GM19043 (cell line): ENCODE results near the gene FAM177A1.
"Not testable (repeated sequence)": the region's sequence is repeated elsewhere in the genome, so short reads cannot be mapped to it uniquely, and the experiment has no call there.

Experiments used
- ATAC-seq: cut with Tn5 transposase; IDR thresholded peaks from one replicate; pipeline ENCODE4 v1.9.1; 2021; ENCODE audit warnings: low read depth; ENCODE audit not compliant: unreplicated experiment

FAM177A1 gene

DNA sequence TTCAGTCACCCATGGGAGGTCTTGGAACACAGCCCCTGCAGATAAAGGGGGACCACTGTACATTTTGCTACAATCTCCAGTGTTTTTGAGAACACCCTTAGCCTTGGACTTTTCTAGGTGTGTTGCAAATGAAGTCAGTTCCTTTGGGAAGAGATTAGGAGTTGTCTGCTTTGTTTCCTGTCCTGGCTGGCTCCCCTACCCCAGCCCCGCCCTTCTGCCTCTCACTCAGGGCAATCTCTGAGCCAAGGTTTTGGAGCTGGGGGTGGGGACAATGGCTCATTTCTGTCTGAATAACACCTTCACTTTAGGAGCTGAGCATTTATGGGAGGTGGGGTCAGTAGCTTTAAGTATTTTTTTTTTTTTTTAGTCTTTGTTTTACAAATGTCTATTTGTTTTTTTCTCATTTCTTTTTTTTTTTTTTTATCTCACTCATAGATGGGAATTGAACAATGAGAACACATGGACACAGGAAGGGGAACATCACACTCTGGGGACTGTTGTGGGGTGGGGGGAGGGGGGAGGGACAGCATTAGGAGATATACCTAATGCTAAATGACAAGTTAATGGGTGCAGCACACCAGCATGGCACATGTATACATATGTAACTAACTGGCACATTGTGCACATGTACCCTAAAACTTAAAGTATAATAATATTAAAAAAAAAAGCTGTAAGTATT is 15.2 kb downstream of the FAM177A1 start:
- ATAC-seq: not testable (repeated sequence)

DNA sequence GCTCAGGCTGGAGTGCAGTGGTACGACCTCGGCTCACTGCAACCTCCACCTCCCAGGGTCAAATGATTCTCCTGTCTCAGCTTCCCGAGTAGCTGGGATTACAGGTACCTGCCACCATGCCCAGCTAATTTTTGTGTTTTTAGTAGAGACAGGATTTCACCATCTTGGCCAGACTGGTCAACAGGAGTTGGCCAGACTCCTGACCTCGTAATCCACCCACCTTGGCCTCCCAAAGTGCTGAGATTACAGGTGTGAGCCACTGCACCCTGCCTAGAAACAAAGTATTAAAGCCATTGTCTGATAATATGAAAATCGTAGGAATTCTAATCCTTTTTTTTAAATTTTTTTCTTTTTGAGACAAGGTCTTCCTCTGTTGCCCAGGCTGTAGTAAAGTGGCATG is 19.7 kb downstream of the FAM177A1 start:
- not testable (repeated sequence) for ATAC-seq

DNA sequence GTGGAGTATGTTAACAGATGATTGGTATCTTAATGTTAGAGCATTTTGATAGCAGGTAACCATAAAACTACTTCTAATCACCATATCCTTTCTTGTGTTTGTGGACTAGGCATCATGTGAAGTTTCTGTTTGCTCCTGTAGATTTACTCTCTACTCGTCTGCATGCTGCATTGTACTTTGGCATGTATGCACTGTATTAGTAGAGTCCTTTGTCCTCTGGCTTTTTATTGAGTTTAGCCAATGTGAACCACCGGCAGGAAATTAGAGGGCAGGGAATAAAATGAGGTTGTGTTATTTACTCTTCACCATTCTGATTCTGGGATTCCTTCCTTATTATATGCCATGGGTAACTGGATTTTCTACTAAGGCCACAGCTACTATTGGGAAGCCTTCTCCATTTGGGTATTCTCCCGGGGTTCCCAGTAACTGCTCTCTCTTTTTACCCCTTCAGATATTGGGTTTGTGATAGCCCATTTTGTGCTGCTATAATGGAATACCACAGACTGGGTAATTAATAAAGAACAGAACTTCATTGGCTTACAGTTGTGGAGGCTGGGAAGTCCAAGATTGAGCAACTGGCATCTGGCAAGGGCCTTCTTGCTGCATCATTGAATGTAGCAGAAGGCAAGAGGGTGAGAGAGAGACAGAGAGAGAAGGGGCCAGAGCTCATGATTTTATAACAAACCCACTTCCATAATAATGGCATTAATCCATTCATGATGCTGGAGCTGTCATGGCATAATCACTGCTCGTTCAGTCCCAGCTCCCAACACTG is 22.4 kb downstream of the FAM177A1 start:
- no peak for ATAC-seq

DNA sequence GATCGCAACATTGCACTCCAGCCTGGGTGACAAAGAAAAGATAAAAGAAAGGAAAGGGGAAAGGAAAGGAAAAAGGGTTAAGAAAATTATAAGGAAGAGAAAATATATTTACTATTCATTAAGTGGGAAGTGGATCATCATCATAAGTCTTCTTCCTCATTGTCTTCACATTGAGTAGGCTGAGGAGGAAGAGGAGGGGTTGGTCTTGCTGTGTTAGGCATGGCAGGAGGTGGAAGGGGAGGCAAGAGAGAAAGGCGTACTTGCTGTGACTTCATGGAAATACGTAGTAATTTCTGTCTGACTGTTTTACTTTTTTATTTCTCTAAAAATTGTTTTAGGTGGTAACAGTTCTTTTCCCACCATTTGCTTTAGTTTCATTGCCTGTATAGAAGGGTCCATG is 26.2 kb downstream of the FAM177A1 start:
- ATAC-seq: no peak

DNA sequence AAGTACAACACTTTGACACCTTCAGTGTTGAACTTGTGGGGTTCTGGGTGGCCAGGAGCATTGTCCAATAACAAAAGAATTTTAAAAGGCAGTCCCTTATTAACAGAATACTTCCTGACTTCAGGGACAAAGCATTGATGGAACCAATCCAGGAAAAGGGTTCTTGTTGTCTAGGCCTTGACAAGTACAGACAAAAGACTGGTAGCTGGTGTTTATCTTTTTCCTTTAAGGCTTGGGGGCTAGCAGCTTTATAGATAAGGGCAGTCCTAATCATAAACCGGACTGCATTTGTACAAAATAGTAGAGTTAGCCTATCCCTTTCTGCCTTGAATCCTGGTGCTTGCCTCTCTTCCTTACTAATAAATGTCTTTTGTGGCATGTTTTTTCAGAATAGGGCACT is 27.4 kb downstream of the FAM177A1 start:
- ATAC-seq: no peak

DNA sequence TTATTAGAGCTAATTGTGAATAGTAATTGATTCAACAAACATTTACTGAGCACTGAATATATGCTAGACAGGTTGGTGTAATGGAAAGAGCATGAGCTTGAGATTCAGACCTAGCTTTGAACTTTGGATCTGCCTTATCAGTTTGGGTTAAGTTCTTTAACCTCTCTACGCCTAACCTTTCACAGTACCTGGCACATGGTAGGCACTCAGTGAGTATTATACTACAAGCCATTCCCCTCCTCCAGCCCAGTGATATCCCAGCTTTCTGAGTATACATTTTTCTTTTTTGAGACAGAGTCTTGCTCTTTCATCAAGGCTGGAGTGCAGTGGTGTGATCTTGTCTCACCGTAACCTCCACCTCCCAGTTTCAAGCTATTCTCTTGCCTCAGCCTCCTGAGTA is 32.0 kb downstream of the FAM177A1 start:
- ATAC-seq: no peak

DNA sequence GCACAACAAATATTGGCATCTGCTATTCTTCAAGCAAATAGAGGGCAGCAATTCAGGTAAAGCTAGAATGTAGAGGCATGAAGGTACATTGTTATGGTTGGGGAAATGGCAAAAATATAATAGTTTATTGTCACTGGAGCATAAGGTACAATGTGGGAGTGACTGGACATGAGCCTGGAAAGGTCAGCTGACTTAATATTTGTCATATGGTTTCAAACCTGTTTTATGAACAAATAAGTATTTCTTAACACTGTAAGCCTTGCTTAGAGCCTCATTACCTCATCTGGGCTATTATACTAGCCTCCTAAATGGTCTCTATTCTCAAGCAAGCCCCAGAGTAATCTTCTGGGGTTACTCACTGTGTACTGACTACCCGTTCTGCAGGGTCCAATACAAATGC is 33.7 kb downstream of the FAM177A1 start:
- no peak for ATAC-seq

DNA sequence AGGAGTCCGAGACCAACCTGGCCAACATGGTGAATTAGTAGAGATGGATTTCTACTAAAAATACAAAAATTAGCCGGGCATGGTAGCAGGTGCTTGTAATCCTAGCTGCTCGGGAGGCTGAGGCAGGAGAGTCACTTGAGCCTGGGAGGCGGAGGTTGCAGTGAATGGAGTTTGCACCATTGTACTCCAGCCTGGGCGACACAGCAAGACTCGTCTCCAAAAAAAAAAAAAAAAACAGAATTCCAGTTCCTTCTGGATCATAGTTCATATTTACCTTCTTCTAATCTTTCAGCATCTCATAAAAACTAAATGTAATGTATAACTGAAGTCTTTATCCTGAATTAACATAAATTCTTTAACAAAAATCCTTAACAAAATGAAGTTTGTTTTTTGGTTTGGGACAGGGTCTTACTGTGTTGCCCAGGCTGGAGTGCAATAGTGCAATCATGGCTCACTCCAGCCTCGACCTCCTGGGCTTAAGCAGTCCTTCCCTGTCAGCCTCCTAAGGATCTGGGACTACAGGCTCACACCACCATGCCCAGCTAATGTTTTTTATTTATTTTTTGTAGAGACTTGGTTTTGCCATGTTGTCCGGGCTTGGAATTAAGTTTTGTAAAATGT is 37.6 kb downstream of the FAM177A1 start:
- no peak for ATAC-seq

DNA sequence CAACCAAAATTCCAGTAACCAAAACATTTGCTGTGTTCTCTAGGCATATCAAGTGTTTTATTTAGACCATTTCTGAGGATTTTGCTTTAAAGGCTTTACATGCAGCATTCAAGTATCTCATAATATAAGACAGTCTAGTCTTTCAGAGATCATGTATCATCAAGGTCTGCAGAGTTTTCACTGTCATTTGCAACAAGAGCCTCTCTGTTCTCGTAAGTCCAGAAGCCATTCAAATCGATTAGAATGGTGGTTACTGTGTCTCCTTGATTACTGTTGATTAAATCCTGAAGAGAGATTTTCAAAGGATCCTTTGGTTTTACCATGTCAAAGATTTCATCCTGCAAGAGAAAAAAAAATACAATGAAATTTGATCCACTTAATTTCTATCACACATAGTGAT is 39.4 kb downstream of the FAM177A1 start:
- ATAC-seq: no peak

DNA sequence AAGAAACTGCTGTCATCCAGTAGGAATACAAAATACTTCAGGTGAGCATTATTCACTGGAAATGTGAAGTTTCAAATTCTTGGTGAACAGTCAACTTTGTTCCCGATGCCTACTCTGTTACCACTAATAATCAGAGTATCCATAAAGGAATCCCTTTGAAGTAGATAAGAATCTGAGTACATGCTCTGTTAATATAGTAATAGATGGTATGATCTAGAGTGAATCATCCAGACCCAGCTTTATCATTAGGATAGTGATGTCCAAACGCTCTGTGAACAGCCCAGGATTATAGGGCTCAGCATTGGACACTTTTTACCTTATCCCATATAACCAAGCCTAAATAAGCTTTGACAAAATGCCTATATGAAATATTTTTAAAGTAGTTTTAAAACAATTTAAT is 42.4 kb downstream of the FAM177A1 start:
- ATAC-seq: no peak

DNA sequence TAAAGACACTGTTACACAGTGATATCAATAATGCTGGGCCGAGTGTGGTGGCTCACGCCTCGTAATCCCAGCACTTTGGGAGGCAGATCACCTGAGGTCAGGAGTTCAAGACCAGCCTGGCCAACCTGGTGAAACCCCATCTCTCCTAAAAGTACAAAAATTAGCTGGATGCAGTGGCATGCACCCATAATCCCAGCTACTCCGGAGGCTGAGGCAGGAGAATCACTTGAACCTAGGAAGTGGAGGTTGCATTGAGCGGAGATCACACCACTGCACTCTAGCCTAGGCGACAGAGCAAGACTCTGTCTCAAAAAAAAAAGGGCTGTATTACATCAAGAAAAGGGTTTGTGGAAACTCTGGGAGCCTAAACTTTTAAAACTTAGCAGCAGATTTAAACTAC is 48.6 kb downstream of the FAM177A1 start:
- ATAC-seq: not testable (repeated sequence)

DNA sequence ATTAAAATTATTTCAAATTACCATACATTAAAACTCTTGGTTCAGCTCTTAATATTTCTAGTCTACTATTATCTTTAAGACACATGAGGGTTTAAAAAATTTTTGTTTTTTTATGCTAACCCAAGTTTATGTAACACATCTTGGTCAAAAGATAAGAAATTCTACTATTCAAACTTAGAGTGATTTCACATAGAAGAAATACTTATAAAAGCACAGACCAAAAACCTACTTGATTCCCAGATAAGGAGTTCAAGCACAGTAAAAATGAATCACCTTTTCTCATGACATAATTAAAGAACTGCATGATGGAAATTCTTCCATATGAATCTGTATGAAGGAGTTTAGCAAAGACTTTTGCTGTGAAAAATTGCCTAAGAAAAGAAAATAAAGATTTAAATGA is 61.8 kb downstream of the FAM177A1 start:
- ATAC-seq: no peak

DNA sequence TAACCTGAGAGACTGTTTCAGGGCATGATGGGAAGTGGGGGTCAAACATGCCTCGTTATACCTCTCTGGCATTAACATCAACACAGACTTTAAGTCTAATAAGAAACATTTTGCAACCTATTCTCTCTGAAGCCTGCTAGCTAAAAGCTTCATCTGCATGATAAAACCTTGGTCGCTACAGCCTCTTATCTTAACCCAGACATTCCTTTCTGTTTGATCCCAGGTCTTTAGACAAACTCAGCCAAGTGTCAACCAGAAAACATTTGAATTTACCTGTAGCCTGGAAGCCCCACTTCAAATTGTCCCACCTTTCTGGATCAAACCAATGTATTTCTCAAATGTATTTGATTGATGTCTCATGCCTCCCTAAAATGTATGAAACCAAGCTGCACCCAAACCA is 66.6 kb downstream of the FAM177A1 start:
- ATAC-seq: no peak

DNA sequence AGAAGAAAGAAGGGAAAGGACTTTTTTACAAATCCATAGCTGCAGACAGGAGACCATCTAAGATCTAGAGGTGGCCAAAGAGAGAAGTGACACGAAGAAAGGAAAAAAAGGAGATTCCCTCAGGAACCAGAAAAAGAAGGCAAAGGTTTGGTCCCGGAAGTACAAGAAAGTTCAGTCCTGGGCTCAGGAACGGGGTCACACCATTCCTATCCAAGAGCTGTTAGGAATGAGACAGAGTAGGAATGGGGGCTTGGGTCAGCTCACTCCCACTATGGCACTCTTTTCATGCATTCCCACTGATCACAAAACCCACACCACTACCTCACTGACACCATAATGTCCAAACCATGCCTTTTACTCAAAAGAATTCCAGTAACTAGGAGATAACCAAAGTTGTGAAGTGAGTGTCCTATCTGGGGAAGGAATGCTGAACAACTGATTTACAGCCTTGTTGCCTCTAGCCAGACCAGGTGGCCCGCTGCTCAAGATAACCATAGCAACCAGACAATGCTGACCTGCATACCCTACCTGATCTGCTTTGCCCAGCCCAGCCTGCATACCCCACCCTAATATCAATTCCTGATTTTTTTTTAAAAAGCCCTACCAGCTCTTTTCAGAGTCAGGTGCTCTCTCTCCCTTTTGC is 67.4 kb downstream of the FAM177A1 start:
- ATAC-seq: no peak

DNA sequence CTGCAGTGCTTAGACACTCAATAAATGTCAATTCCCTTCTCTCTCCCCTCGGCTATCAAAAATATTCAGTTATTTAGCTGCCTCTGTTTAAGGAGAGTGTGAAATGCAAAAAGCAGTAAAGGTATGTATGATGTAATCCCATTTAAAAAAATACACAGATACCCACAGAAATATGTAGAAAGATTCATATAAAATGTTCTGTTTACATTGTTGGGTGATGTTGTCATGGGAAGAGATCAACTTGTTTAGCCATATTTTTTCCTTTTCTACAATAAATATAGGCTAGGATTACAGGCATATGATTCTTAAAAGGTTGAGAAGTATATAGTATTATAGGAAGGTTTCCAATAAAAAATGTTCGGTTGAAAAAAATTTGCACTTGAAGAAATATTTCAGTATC is 68.0 kb downstream of the FAM177A1 start:
- no peak for ATAC-seq

DNA sequence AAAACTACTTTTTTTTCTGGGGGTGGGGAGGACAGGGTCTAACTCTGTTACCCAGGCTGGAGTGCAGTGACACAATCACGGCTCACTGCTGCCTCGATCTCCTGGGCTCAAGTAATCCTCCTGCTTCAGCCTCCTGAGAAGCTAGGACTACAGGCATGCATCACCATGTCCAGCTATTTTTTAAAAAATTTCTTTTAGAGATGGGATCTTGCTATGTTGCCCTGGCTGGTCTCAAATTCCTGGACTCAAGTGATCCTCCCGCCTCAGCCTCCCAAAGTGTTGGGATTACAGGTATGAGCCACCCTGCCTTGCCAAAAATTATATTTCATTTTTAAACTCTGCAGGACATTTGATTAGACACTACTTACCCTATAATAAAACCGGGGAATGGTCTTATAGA is 70.2 kb downstream of the FAM177A1 start:
- no peak for ATAC-seq

DNA sequence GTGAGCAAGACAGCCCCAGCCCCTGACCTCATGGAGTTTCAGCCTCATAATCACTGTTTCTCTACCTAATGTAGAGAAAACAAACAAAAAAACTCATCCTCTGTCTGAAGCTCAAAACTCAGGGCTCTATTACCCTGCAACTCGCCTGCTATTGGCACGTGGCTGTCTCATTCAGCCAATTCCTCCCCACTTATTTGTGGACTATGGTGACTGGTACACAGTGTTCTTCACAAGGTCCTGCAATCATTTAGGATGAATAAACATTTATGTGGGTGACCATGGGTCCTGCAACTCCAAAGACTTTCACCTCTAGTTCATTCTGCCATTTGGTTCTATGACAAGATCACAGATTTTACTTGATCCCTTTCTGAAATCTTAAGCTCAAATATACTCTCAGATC is 71.0 kb downstream of the FAM177A1 start:
- no peak for ATAC-seq

DNA sequence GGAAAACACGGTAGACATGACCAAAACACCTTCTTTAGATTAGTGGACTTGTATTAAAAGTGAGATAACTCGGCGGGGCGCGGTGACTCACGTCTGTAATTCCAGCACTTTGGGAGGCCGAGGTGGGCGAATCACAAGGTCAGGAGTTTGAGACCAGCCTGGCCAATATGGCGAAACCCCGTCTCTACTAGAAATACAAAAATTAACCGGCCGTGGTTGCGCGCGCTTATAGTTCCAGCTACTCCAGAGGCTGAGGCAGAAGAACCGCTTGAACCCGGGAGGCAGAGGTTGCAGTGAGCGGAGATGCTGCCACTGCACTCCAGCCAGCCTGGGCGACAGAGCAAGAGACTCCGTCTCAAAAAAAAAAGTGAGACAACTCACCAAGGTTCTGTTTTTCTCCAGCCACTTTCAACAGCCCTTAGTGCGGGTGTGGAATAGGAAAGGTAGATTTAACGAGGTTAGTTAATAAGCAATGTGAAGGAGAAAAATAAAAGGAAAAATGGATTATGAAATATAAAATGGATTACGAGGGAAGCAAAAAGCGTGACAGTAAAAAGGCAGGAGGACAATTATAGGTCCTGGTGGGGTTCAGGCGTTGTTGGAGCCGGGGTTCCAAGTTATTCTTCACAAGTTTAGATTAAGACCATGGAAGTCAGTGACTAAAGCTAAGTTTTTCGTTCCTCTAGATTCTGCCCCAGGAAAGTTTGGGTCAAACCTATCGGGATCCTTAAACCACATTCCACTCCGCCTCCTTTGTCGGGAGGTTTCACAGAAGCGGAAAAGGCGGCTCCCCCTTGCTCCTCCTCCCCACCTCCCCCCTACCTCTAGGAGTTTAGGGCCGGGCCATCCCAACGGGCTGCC is 75.2 kb downstream of the FAM177A1 start:
- ATAC-seq: no peak

DNA sequence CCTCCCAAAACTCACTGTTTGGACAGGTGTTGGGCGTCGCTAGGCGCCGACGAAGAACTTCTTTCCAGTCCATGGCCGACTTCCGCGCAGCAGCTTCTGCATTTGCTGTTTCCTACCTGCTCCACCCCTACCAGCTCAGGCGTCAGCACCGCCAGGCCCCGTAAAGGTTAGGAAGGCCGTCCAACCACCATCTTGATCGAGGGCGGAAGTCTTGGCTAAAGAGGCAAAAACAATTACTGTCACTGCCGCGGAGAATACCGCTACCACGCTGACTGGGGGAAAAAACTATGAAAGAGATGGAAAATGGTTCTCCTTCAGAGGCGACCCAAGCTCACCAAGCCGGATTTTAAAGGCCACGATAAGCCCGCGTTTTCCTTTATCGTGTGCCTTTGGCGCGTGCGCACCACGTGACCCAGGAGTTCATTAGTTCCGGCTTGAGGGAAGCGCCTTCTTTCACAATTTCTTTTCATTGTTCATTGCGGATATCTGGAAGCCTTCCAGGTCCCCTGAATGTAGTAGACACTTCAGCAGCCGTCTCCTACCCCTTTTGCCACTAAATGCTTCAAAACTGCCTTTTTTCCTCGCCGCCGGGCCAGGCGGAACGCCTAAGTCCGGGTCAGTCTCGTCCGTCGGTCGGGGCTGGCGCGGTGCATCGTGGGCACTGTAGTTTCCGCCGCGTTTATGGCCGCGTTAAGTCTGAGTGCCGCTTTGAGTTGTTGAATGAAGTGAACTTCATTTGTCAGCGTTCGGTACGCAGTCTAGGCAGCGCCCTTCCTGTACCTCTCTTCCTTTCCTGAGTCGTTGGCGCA is 76.0 kb downstream of the FAM177A1 start, which contains the start of the genes PPP2R3C and PRORP:
Gene PPP2R3C (minus strand): TSS at position 104 of the 809 bp plus-strand sequence. CDS start 31 bp downstream, at position 73.
Gene PRORP (plus strand): TSS at position 666 of the 809 bp plus-strand sequence. CDS start 694 bp downstream, outside the sequence.
- peak; percentile 83 for ATAC-seq
